Hepatocyte (in vitro differentiated cells): ENCODE data around the gene ZNF862. TPM values are rescaled to one million over a fixed set of nuclear protein-coding genes. Genes with fewer than 3 reads are reported as not detected.

ENCODE experiments used
- DNase-seq: peaks from one replicate; pipeline ENCODE4 v3.0.0-alpha.2; 2016; ENCODE audit warnings: low spot score
- H2AFZ ChIP-seq: fragments of 200-600 bp; sonication (generic); 2 replicates; pipeline ENCODE4 v1.6.0; 2016; ENCODE audit warnings: antibody characterized with exemption, mild to moderate bottlenecking
- H3K27ac ChIP-seq: fragments of 200-600 bp; sonication (generic); 2 replicates; pipeline ENCODE4 v1.5.1; 2016; ENCODE audit warnings: mild to moderate bottlenecking
- H3K27me3 ChIP-seq: fragments of 200-600 bp; sonication (generic); 2 replicates; pipeline ENCODE4 v1.6.1; 2016
- H3K36me3 ChIP-seq: fragments of 200-600 bp; sonication (generic); replicated peaks from 2 replicates; pipeline ENCODE4 v1.5.1; 2016; ENCODE audit warnings: low read depth; ENCODE audit not compliant: insufficient read depth
- H3K4me1 ChIP-seq: fragments of 200-600 bp; sonication (generic); 2 replicates; pipeline ENCODE4 v1.5.1; 2016; ENCODE audit warnings: mild to moderate bottlenecking, moderate library complexity; ENCODE audit not compliant: insufficient read depth
- H3K4me2 ChIP-seq: fragments of 200-600 bp; sonication (generic); 2 replicates; pipeline ENCODE4 v1.6.0; 2016
- H3K4me3 ChIP-seq: fragments of 200-600 bp; sonication (generic); 2 replicates; pipeline ENCODE4 v1.5.1; 2016; ENCODE audit warnings: mild to moderate bottlenecking
- H3K79me2 ChIP-seq: fragments of 200-600 bp; sonication (generic); 2 replicates; pipeline ENCODE4 v1.6.0; 2017; ENCODE audit warnings: mild to moderate bottlenecking
- H3K9me2 ChIP-seq: fragments of 200-600 bp; sonication (generic); replicated peaks from 2 replicates; pipeline ENCODE4 v1.6.0; 2017; ENCODE audit warnings: mild to moderate bottlenecking; ENCODE audit not compliant: insufficient read depth
- H3K9me3 ChIP-seq: fragments of 200-600 bp; sonication (generic); 2 replicates; pipeline ENCODE4 v1.5.1; 2016; ENCODE audit warnings: low read depth, mild to moderate bottlenecking
- H4K20me1 ChIP-seq: fragments of 200-600 bp; sonication (generic); 2 replicates; pipeline ENCODE4 v1.6.0; 2016; ENCODE audit warnings: mild to moderate bottlenecking; ENCODE audit not compliant: insufficient read depth, poor library complexity, severe bottlenecking
- CTCF ChIP-seq: fragments of 200-600 bp; sonication (generic); IDR thresholded peaks from 2 replicates; pipeline ENCODE4 v1.5.1; 2016; ENCODE audit warnings: antibody characterized with exemption, mild to moderate bottlenecking; ENCODE audit not compliant: poor library complexity
- EZH2 ChIP-seq: fragments of 200-600 bp; sonication (generic); IDR thresholded peaks from 2 replicates; pipeline ENCODE4 v1.6.1; 2016; ENCODE audit warnings: antibody characterized with exemption, mild to moderate bottlenecking, borderline replicate concordance
- EZH2phosphoT487 ChIP-seq: fragments of 200-600 bp; sonication (generic); IDR thresholded peaks from one replicate; pipeline ENCODE4 v1.6.1; 2018; ENCODE audit warnings: antibody characterized with exemption, mild to moderate bottlenecking, low read depth, moderate library complexity; ENCODE audit not compliant: unreplicated experiment, severe bottlenecking
- WGBS: methylation state at CpG from one replicate; pipeline ENCODE4 v1.1.6; 2016; ENCODE audit warnings: low lambda C conversion rate; ENCODE audit errors: missing lambda C conversion rate; 5-methylcytosine and 5-hydroxymethylcytosine counted together
- polyA plus RNA-seq: library from polyadenylated mRNA; unstranded; fragments of >200 nt; fragmentation: Nextera tagmentation; extraction: Ambion mirVana; gene quantifications from 2 replicates; pipeline ENCODE4 v1.2.1, GENCODE V29; 2016
- total RNA-seq: library from RNA; depleted of rRNA; stranded (reverse); fragments of >200 nt; gene quantifications from 2 replicates; pipeline ENCODE4 v1.2.3, GENCODE V29; 2014

Gene ZNF862
- total and polyA plus RNA-seq, 2 experiments from 2014 or later = 3.5 to 9.2 TPM

GRCh38 chr7:149817301-149817771 is 20.8 kb upstream of the ZNF862 start:
- no peaks in the 10 kb centered on the region for H3K36me3 ChIP-seq
- H4K20me1 ChIP-seq = no peaks in the 10 kb centered on the region
- no peaks in the 10 kb centered on the region for H3K4me1 ChIP-seq
- WGBS = 81% methylated on average over 8 of the region's 8 CpGs
- H3K27ac ChIP-seq = no peak overlapping the region
- no peaks in the 10 kb centered on the region for H3K27me3 ChIP-seq
- H3K4me3 ChIP-seq = no peak overlapping the region
- no peaks in the 10 kb centered on the region for H3K9me3 ChIP-seq
- no peaks in the 10 kb centered on the region for H3K79me2 ChIP-seq
- no peak overlapping the region for H3K4me2 ChIP-seq
- no peaks in the 10 kb centered on the region for H3K9me2 ChIP-seq
- no peak for DNase-seq
- no peak overlapping the region for H2AFZ ChIP-seq
- no peak for TF ChIP-seq EZH2phosphoT487
- TF ChIP-seq CTCF = no peak

GRCh38 chr7:149817836-149818535 is 20.2 kb upstream of the ZNF862 start:
- Histone ChIP-seq H4K20me1 (no peaks in the 10 kb centered on the region), H3K9me2 (no peaks in the 10 kb centered on the region), H3K27me3 (no peaks in the 10 kb centered on the region), H3K9me3 (no peaks in the 10 kb centered on the region), H3K4me2 (no peak overlapping the region), H3K27ac (no peak overlapping the region), H3K4me3 (no peak overlapping the region), H3K79me2 (no peaks in the 10 kb centered on the region), H3K36me3 (no peaks in the 10 kb centered on the region), H3K4me1 (no peaks in the 10 kb centered on the region), H2AFZ (no peak overlapping the region)
- no peak for DNase-seq
- TF ChIP-seq EZH2phosphoT487 (no peak), EZH2 (no peak), CTCF (no peak)
- WGBS = 94% methylated on average over 20 of the region's 23 CpGs

- Histone ChIP-seq H3K4me3 (no peak overlapping the region), H3K79me2 (no peaks in the 10 kb centered on the region), H3K9me3 (no peaks in the 10 kb centered on the region), H3K4me1 (no peaks in the 10 kb centered on the region), H2AFZ (no peak overlapping the region), H4K20me1 (no peaks in the 10 kb centered on the region), H3K27ac (no peak overlapping the region), H3K36me3 (no peaks in the 10 kb centered on the region), H3K4me2 (no peak overlapping the region), H3K9me2 (no peaks in the 10 kb centered on the region), H3K27me3 (no peaks in the 10 kb centered on the region)
- whole genome bisulfite sequencing = 93% methylated on average over 8 of the region's 9 CpGs
- TF ChIP-seq EZH2 = no peak
- no peak for TF ChIP-seq CTCF
- TF ChIP-seq EZH2phosphoT487 = no peak
- DNase-seq = no peak
Observed at GRCh38 chr7:149818536-149818840, 19.7 kb upstream of the ZNF862 start.
